Calu3 (cell line): Measurements from ENCODE around the gene WDR45B. TPM values are rescaled to one million over a fixed set of nuclear protein-coding genes. Genes with fewer than 3 reads are reported as not detected.
A peak's percentile ranks its signal among the peaks of the same experiment; 100 is the strongest.

Source experiments
- BruUV-seq: library from RNA; stranded (reverse); fragments of 400-500 nt; replicated peaks from 2 replicates; lab custom pipeline; 2021; lab: Mats Ljungman, UMichigan
- CTCF ChIA-PET: fragments of 300-600 bp; sonication (Branson Sonifier 250); formaldehyde crosslinking; loops from one replicate; lab custom pipeline; 2022; ENCODE audit warnings: antibody characterized with exemption; lab: Charles Lee
- DNase-seq: peaks from one replicate; pipeline ENCODE4 v3.0.0; 2022
- H3K27ac Mint-ChIP-seq: one replicate; pipeline ENCODE4 v1.8.0; 2022; ENCODE audit warnings: mixed read lengths; ENCODE audit not compliant: unreplicated experiment
- H3K27me3 Mint-ChIP-seq: one replicate; pipeline ENCODE4 v1.8.0; 2022; ENCODE audit warnings: mixed read lengths; ENCODE audit not compliant: unreplicated experiment
- H3K36me3 Mint-ChIP-seq: one replicate; pipeline ENCODE4 v1.8.0; 2022; ENCODE audit warnings: mild to moderate bottlenecking, moderate library complexity, mixed read lengths; ENCODE audit not compliant: insufficient read depth, unreplicated experiment
- H3K4me1 Mint-ChIP-seq: one replicate; pipeline ENCODE4 v1.8.0; 2022; ENCODE audit warnings: mild to moderate bottlenecking, low read depth, mixed read lengths; ENCODE audit not compliant: unreplicated experiment
- H3K4me3 Mint-ChIP-seq: one replicate; pipeline ENCODE4 v1.8.0; 2022; ENCODE audit warnings: mild to moderate bottlenecking, low read depth, moderate library complexity, mixed read lengths; ENCODE audit not compliant: unreplicated experiment
- H3K9me3 Mint-ChIP-seq: one replicate; pipeline ENCODE4 v1.8.0; 2022; ENCODE audit warnings: low read depth, mixed read lengths; ENCODE audit not compliant: unreplicated experiment
- intact Hi-C: fragments of 100-400 bp; cut with micrococcal nuclease; formaldehyde crosslinking; loops from one replicate; pipeline ENCODE4 v1.10.0; 2022; ENCODE audit not compliant: unreplicated experiment
- total RNA-seq: library from RNA; stranded (reverse); gene quantifications from 2 replicates; pipeline ENCODE4 v1.2.3, GENCODE V29; 2022
- TF ChIP-seq, protein P1 (sequence below): fragments of 200-600 bp; IDR thresholded peaks from one replicate; pipeline ENCODE4 v1.8.0; 2022; ENCODE audit warnings: antibody characterized with exemption; ENCODE audit not compliant: unreplicated experiment

WDR45B gene
- total RNA-seq, 1 experiment from 2014 or later: 108 TPM

DNA sequence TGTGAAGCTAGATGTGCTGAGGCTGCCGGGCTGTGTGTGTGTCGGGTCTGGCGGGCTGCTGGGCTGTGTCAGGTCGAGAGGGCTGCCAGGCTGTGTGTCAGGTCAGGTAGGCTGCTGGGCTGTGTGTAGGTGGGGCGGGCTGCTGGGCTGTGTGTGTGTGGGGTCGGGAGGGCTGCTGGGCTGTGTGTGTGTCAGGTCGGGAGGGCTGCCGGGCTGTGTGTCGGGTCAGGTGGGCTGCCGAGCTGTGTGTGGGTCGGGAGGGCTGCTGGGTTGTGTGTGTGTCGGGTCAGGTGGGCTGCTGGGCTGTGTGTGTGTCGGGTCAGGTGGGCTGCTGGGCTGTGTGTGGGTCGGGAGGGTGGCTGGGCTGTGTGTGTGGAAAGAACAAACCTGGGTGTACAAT, 8.6 kb downstream of the WDR45B start:
- BruUV-seq: no TSS peak
- H3K4me3 Mint-ChIP-seq: no peak overlapping the region

DNA sequence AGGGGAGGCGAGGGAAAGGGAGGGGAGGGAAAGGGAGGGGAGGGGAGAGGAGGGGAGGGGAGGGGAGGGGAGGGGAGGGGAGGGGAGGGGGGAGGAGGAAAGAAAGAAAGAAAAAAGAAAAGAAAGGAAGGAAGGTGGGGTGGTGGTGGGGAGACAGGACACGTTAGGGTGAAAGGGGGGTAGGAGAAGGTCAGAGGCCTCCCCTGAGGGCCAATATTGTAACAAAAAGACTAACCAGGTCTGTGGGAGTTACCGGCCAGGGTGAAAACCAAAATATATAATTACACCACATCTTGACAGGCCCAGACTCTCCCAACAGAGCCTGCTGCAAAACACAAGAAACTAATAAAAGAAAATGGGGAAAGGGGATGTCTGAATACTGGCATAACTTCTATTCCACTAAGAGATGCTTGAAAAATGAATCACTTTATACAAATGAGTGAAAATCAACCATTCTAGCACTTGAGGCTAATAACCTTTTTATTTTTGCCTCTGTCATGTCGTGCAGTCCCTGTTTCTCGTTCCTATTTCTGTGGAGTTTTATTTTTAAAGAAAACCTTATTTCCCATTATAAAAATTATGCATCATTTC, 10.0 kb downstream of the WDR45B start:
- H3K27me3 Mint-ChIP-seq: peaks cover 7% of the 10 kb centered on the region
- H3K4me1 Mint-ChIP-seq: peaks cover 28% of the 10 kb centered on the region
- DNase-seq: no peak
- peaks cover 85% of the 10 kb centered on the region for H3K36me3 Mint-ChIP-seq
- H3K27ac Mint-ChIP-seq: no peak overlapping the region
- H3K4me3 Mint-ChIP-seq: no peak overlapping the region
- CTCF ChIA-PET: no interaction called here
- BruUV-seq: no TSS peak
- TF ChIP-seq, protein P1, sequence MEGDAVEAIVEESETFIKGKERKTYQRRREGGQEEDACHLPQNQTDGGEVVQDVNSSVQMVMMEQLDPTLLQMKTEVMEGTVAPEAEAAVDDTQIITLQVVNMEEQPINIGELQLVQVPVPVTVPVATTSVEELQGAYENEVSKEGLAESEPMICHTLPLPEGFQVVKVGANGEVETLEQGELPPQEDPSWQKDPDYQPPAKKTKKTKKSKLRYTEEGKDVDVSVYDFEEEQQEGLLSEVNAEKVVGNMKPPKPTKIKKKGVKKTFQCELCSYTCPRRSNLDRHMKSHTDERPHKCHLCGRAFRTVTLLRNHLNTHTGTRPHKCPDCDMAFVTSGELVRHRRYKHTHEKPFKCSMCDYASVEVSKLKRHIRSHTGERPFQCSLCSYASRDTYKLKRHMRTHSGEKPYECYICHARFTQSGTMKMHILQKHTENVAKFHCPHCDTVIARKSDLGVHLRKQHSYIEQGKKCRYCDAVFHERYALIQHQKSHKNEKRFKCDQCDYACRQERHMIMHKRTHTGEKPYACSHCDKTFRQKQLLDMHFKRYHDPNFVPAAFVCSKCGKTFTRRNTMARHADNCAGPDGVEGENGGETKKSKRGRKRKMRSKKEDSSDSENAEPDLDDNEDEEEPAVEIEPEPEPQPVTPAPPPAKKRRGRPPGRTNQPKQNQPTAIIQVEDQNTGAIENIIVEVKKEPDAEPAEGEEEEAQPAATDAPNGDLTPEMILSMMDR: no peak
- intact Hi-C loops: no loop called here
- H3K9me3 Mint-ChIP-seq: peaks cover 9% of the 10 kb centered on the region

More for the DNA sequence above, 8.6 kb downstream of the WDR45B start:
- H3K4me1 Mint-ChIP-seq: peaks cover 25% of the 10 kb centered on the region
- H3K9me3 Mint-ChIP-seq: peaks cover 9% of the 10 kb centered on the region
- TF ChIP-seq, protein P1: no peak
- CTCF ChIA-PET: no interaction called here
- H3K36me3 Mint-ChIP-seq: peaks cover 86% of the 10 kb centered on the region
- H3K27me3 Mint-ChIP-seq: peaks cover 7% of the 10 kb centered on the region
- no peak for DNase-seq
- H3K27ac Mint-ChIP-seq: peak overlapping the region; percentile 74
- intact Hi-C loops: no loop called here

DNA sequence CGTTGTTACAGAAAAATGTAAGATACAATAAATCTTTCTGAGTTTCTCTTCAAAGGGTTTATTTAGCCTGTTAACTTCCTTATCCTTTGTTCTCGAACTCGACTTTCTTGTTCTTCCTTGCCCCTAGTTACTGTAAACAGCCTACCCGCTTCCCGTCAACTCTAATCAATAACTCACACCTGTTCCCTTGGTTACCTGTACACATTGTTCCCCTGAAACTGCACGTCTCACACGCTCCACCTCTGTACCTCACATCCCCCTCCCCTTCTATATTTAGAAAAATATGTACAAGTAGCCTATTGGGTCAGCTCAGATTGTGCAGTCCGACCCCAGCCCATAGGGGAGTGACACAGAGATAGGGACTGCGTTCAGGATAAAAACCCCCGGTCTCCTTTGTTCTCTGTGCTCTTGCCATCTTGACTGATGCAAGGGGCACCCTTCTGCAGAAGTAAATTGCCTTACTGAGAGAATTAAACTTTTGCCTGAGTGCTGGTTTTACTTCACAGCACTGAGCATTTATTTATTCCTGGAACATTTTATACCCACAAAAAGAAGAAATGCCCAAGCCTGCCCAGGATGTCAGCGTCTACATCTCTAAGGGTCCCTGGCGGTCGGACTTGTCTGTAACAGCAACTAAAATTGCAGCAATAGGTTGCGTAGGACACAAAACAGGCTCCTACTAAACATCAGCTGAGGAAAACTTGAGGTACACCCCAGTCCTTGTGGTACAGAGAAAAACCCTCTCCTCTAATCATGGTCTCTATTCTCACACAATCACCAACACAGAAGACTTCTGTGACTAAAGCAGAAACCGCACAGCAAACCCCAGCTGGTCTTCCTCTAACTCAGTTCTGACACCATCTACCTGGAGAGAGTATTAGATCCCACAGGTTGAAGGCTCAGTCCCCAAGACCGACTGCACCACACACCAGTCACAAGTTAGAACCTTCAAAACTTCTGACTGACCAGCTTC, 11.3 kb downstream of the WDR45B start:
- Mint-ChIP-seq H3K36me3 (peaks cover 78% of the 10 kb centered on the region), H3K4me3 (peak overlapping the region; percentile 69), H3K4me1 (peaks cover 28% of the 10 kb centered on the region), H3K27ac (peak overlapping the region; percentile 100), H3K27me3 (peaks cover 7% of the 10 kb centered on the region), H3K9me3 (peaks cover 9% of the 10 kb centered on the region)
- TF ChIP-seq, protein P1: no peak
- BruUV-seq: TSS peak; percentile 99
- CTCF ChIA-PET: interaction anchor here (0.7 to 1.0 kb wide), 2 partner anchors 27 to 402 kb away, joined by 3 read pairs; no protein-coding TSS in a partner anchor
- peak; percentile 80 for DNase-seq
- intact Hi-C loops: no loop called here

DNA sequence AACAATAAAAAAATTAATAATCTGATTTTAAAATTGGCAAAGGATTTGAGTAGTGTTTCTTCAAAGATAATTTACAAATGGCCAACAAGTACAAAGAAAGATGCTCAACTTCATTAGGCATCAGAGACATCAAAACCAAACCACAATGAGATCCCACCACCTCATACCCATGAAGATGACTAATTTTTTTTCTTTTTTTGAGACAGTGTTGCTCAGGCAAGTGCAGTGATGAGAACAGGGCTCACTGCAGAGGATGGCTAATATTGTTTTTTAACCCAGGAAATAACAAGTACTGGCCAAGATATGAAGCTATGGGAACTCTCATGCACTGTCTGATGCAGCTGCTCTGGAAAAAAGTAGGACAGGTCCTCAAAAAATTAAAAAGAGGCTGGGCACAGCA, 14.9 kb downstream of the WDR45B start:
- Mint-ChIP-seq H3K4me1 (peaks cover 28% of the 10 kb centered on the region), H3K9me3 (peaks cover 4% of the 10 kb centered on the region), H3K27me3 (peaks cover 7% of the 10 kb centered on the region), H3K27ac (no peak overlapping the region), H3K36me3 (peaks cover 68% of the 10 kb centered on the region), H3K4me3 (no peak overlapping the region)
- CTCF ChIA-PET: no interaction called here
- DNase-seq: no peak
- intact Hi-C loops: no loop called here
- BruUV-seq: no TSS peak
- TF ChIP-seq, protein P1: no peak
